Medulla oblongata (tissue), 1 donor: Measurements from ENCODE around the gene PHF5A.
A peak's percentile ranks its signal among the peaks of the same experiment; 100 is the strongest.

Source experiments
- DNase-seq: peaks from one replicate; pipeline ENCODE4 v3.0.0-alpha.2; 2015; ENCODE audit errors: extremely low spot score

PHF5A gene

DNA sequence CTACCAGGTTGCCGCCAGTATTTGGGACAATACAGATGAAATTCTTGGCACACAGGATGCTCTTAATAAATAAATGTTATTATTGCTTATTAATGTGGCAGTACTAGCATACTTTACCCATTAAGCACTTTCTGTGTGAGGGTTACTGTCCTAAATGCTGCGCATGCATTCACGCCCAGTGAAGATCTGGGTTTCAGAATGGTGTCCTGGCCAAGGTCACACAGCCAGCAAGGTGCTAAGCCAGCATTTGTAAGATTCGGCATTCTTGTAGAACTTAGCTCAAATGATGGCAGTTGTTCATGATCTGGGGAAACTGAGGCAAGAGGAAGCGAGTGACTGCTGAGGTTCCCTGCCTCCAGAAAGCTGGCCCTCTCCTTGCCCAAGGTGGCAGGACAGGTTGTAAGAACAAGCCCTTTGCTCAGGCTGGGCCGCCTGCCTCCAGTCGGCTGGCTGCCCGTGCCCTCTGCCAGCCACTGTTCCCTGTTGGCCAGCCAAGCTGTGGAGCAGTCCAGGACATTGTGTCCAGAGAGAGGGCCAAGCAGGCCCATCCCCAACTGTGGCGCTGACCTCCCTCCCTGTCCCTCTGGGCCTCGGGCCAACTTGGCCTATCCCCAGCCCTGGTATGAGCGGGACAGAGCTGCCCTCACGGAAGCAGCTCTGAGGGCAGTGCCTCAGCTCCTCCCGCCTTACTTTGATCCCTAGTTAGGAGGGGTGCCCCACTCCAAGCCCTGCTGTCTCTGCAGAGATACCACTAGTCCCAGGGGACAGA lies 50.7 kb downstream of the PHF5A start:
- DNase-seq: peak; percentile 98

DNA sequence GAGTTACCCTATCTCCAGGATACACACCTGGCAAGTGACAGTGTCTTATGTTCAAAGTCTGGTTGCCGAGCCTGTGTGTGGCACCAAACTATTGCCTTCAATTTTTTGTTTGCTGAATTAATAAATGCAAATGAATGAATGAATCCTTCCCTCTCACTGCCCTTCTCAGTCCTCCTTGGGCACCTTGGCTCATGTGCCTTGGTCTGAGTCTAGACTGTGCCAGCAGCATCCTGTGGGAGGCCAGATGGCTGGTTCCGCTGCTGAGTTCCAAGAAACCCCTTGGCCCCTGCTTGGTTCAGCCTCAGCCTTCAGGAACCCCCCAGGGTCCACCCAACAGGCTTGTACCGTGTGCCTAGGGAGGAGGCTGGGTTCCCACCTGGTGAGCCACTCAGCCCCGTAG lies 52.9 kb downstream of the PHF5A start:
- peak; percentile 6 for DNase-seq

DNA sequence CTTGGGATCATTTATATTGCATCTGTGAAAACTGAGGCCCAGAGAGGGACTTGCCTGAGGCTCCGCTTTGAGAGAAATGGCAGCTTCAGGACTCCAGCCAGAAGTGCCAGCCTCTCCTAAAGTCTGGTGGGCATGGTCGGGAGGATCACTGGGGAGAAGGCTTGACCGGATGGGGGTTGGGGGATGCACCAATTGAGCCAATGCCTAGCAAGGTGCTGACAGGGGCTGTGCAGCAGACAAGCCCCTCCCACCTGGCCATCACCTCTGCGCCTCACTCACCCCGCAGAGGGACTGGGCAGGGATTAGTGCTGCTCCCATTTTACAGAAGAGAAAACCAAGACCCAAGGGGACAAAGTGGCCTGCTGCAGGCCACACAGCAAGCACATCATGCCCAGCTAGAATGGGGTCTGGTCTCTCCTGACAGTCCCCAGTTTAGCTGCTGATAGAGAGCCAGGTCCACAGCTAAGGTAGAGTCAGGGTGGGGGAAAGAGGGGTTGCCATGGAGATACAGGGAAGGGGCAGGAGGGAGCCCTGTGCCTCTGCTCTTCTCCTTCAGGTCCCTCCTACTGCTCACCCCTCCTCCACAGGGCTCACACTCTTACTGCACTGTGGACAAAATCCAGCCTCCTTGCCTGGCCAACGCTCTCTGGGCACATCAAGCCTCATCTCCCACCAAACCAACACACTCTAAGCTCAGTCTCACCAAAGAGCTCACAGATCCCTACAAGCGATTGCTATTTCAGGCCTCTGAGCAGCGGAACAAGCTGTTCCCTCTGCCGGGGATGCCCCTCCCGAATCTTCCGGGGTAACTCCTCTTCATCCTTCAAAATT lies 57.3 kb downstream of the PHF5A start:
- DNase-seq: no peak

DNA sequence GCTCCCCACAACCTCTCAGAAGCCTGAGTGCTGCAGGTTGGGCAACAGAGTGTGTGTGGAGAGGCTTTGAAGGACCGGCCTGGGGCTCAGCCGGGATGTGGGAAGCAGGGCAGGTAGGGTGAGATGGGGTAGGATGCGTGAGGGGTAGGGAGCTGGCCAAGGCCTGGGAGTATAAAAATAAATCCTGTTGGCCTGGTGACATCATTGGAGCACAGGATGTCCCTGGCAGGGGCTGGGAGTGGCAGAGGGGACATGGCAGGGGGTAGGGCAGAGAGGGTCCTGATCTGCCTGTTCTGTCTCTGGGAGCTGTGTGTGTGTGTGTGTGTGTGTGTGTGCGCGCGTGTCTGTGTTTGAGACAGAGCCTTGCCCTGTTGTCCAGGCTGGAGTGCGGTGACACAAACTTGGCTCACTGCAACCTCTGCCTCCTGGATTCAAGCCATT lies 58.2 kb downstream of the PHF5A start:
- no peak for DNase-seq
